Stimulated activated CD4-positive, alpha-beta T cell treated with anti-CD3 and anti-CD28 coated beads, Interleukin-1b, Interleukin-23, amount 100 ng/mL, for 1 hour (primary cell): ENCODE data around the gene BDNF.
"Not testable (repeated sequence)": the region's sequence is repeated elsewhere in the genome, so short reads cannot be mapped to it uniquely, and the experiment has no call there.

Experiments
- DNase-seq, 2 donors: peaks; one replicate each; pipeline ENCODE4 v3.0.0-alpha.2; 2020; ENCODE audit warnings: low read depth in 2 of 2

BDNF gene

GRCh38 chr11:27665508-27666101 is 34.6 kb downstream of the BDNF start:
- DNase-seq, result not testable (repeated sequence)

- no peak for DNase-seq
Observed at GRCh38 chr11:27663326-27663725, 36.9 kb downstream of the BDNF start.

- DNase-seq, result no peak
Observed at GRCh38 chr11:27660171-27660570, 40.1 kb downstream of the BDNF start.

GRCh38 chr11:27658535-27659236 is 41.6 kb downstream of the BDNF start:
- no peak for DNase-seq

GRCh38 chr11:27656806-27657483 is 43.3 kb downstream of the BDNF start:
- DNase-seq, result no peak

- DNase-seq, result no peak
Observed at GRCh38 chr11:27656320-27656719, 43.9 kb downstream of the BDNF start.

GRCh38 chr11:27653990-27654758 is 46.1 kb downstream of the BDNF start:
- no peak for DNase-seq

GRCh38 chr11:27651711-27652110 is 48.5 kb downstream of the BDNF start:
- DNase-seq, result no peak

GRCh38 chr11:27650988-27651387 is 49.3 kb downstream of the BDNF start:
- no peak for DNase-seq

- DNase-seq, result no peak
Observed at GRCh38 chr11:27649800-27650199, 50.5 kb downstream of the BDNF start.

GRCh38 chr11:27648840-27649239 is 51.4 kb downstream of the BDNF start:
- DNase-seq, result no peak

- no peak for DNase-seq
Observed at GRCh38 chr11:27646051-27646818, 54.0 kb downstream of the BDNF start.

- DNase-seq, result no peak
Observed at GRCh38 chr11:27642954-27643353, 57.3 kb downstream of the BDNF start.

- DNase-seq, result no peak
Observed at GRCh38 chr11:27640954-27641353, 59.3 kb downstream of the BDNF start.

- DNase-seq, result no peak
Observed at GRCh38 chr11:27635567-27636037, 64.7 kb downstream of the BDNF start.

- DNase-seq, result not testable (repeated sequence)
Observed at GRCh38 chr11:27634776-27635175, 65.5 kb downstream of the BDNF start.

GRCh38 chr11:27634282-27634681 is 66.0 kb downstream of the BDNF start:
- not testable (repeated sequence) for DNase-seq

GRCh38 chr11:27629023-27629422 is 71.2 kb downstream of the BDNF start:
- DNase-seq, result not testable (repeated sequence)

GRCh38 chr11:27627979-27628378 is 72.3 kb downstream of the BDNF start:
- DNase-seq, result no peak

GRCh38 chr11:27626938-27627586 is 73.2 kb downstream of the BDNF start:
- no peak for DNase-seq
